K562 (cell line): ENCODE results near the gene HMCN1.

Experiments
- BRCA1 ChIP-seq, 2 experiments: fragments of 450-650 bp in 1 of 2; sonication (generic) in 1 of 2; formaldehyde crosslinking in 1 of 2; IDR thresholded peaks; 2 replicates each; pipeline versions ENCODE4 v1.5.0 to v1.6.1; 2017 to 2020; ENCODE audit warnings: mild to moderate bottlenecking in 1 of 2, missing genetic modification reagents in 1 of 2
- HDAC2 ChIP-seq: fragments of 450-650 bp; IDR thresholded peaks from 2 replicates; pipeline ENCODE4 v1.6.1; 2016; ENCODE audit warnings: mild to moderate bottlenecking
- KLF10 ChIP-seq: fragments of 250-450 bp; sonication (Bioruptor Pico); IDR thresholded peaks from 2 replicates; pipeline ENCODE4 v1.6.1; 2021; ENCODE audit warnings: matching md5 sums
- NFE2 ChIP-seq: IDR thresholded peaks from 2 replicates; pipeline ENCODE4 v1.6.1; 2014; ENCODE audit warnings: antibody characterized with exemption, low read depth
- POLR2G ChIP-seq: fragments of 200-400 bp; formaldehyde crosslinking; IDR thresholded peaks from 2 replicates; pipeline ENCODE4 v1.6.1; 2017; ENCODE audit warnings: low read depth, mild to moderate bottlenecking, antibody characterized with exemption, low read length, moderate library complexity
- ZNF146 ChIP-seq: IDR thresholded peaks from one replicate; pipeline ENCODE4 v1.6.1; 2018; ENCODE audit warnings: missing compliant biosample characterization; ENCODE audit not compliant: unreplicated experiment
- ZNF24 ChIP-seq: fragments of 450-650 bp; IDR thresholded peaks from 2 replicates; pipeline ENCODE4 v1.6.1; 2016
- ZNF274 ChIP-seq: IDR thresholded peaks from 2 replicates; pipeline ENCODE4 v1.6.1; 2011; ENCODE audit warnings: low read depth, mild to moderate bottlenecking, low read length, moderate library complexity, borderline replicate concordance
- TF ChIP-seq, protein P1 (sequence below): sonication (generic); formaldehyde crosslinking; IDR thresholded peaks from 2 replicates; pipeline ENCODE4 v1.8.0; 2023; ENCODE audit warnings: missing genetic modification reagents, mild to moderate bottlenecking, borderline replicate concordance

DNA sequence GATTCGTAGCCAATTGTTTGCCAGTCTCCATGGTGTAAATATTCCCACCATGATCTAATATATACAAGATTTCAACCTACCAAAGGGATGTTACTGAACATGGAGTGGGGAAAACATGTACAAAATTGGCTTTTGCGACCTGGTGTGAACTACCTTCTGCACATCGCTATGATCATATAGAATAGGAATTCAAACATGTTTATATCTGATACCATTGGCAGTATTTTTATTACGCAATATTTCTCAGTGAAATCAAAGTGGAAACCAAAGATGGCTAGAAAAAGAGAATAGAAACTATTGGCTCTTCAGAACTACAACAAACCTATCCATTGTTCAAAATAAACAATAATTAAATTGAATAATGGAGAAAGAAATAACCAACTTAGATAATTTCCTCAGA, 355.7 kb downstream of the HMCN1 start:
- TF ChIP-seq, protein P1, sequence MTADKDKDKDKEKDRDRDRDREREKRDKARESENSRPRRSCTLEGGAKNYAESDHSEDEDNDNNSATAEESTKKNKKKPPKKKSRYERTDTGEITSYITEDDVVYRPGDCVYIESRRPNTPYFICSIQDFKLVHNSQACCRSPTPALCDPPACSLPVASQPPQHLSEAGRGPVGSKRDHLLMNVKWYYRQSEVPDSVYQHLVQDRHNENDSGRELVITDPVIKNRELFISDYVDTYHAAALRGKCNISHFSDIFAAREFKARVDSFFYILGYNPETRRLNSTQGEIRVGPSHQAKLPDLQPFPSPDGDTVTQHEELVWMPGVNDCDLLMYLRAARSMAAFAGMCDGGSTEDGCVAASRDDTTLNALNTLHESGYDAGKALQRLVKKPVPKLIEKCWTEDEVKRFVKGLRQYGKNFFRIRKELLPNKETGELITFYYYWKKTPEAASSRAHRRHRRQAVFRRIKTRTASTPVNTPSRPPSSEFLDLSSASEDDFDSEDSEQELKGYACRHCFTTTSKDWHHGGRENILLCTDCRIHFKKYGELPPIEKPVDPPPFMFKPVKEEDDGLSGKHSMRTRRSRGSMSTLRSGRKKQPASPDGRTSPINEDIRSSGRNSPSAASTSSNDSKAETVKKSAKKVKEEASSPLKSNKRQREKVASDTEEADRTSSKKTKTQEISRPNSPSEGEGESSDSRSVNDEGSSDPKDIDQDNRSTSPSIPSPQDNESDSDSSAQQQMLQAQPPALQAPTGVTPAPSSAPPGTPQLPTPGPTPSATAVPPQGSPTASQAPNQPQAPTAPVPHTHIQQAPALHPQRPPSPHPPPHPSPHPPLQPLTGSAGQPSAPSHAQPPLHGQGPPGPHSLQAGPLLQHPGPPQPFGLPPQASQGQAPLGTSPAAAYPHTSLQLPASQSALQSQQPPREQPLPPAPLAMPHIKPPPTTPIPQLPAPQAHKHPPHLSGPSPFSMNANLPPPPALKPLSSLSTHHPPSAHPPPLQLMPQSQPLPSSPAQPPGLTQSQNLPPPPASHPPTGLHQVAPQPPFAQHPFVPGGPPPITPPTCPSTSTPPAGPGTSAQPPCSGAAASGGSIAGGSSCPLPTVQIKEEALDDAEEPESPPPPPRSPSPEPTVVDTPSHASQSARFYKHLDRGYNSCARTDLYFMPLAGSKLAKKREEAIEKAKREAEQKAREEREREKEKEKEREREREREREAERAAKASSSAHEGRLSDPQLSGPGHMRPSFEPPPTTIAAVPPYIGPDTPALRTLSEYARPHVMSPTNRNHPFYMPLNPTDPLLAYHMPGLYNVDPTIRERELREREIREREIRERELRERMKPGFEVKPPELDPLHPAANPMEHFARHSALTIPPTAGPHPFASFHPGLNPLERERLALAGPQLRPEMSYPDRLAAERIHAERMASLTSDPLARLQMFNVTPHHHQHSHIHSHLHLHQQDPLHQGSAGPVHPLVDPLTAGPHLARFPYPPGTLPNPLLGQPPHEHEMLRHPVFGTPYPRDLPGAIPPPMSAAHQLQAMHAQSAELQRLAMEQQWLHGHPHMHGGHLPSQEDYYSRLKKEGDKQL (CRISPR knock-in tag), result no peak
- TF ChIP-seq ZNF146, result no peak
- TF ChIP-seq ZNF274, result no peak
- no peak for TF ChIP-seq BRCA1 (IDR thresholded peaks at IDR 0.05)
- TF ChIP-seq BRCA1 (CRISPR knock-in tag; IDR thresholded peaks at IDR 0.05), result no peak
- TF ChIP-seq NFE2, result no peak
- TF ChIP-seq ZNF24, result no peak
- no peak for TF ChIP-seq KLF10 (CRISPR knock-in tag)
- TF ChIP-seq HDAC2, result no peak
- no peak for TF ChIP-seq POLR2G
